HepG2 (cell line): ENCODE data around the gene DUS1L. TPM values are rescaled to one million over a fixed set of nuclear protein-coding genes. Genes with fewer than 3 reads are reported as not detected.

Experiments
- ADNP ChIP-seq: sonication (generic); formaldehyde crosslinking; IDR thresholded peaks from 2 replicates; pipeline ENCODE4 v1.4.0; 2020; ENCODE audit warnings: missing genetic modification reagents
- AGO2 ChIP-seq: fragments of 200-400 bp; formaldehyde crosslinking; optimal IDR thresholded peaks from 2 replicates; pipeline ENCODE3; 2017; ENCODE audit warnings: mild to moderate bottlenecking, low read depth, low read length, moderate library complexity
- ATRX ChIP-seq: sonication (generic); formaldehyde crosslinking; IDR thresholded peaks from 2 replicates; pipeline ENCODE4 v1.4.0; 2020; ENCODE audit warnings: missing genetic modification reagents, borderline replicate concordance
- CENPT ChIP-seq: sonication (generic); formaldehyde crosslinking; IDR thresholded peaks from 2 replicates; pipeline ENCODE4 v1.8.0; 2022; ENCODE audit warnings: low read depth, mild to moderate bottlenecking, moderate library complexity, missing genetic modification reagents
- CHD2 ChIP-seq: IDR thresholded peaks from 2 replicates; pipeline ENCODE4 v1.6.1; 2011; ENCODE audit warnings: low read depth, low read length, improper control_type of control experiment
- EP300 ChIP-seq, 3 experiments: sonication (generic) in 1 of 3; formaldehyde crosslinking in 1 of 3; IDR thresholded peaks; 2 replicates each; pipeline versions ENCODE4 v1.5.1 to v1.6.1; 2011 to 2020; ENCODE audit warnings: low read depth in 2 of 3, low read length in 2 of 3, borderline replicate concordance in 1 of 3, improper control_type of control experiment in 1 of 3, mild to moderate bottlenecking in 1 of 3, missing genetic modification reagents in 1 of 3, moderate library complexity in 1 of 3
- FIP1L1 ChIP-seq: fragments of 200-400 bp; formaldehyde crosslinking; IDR thresholded peaks from 2 replicates; pipeline ENCODE4 v1.6.1; 2018; ENCODE audit warnings: low read depth, mild to moderate bottlenecking, low read length, moderate library complexity, borderline replicate concordance; ENCODE audit not compliant: insufficient read depth
- FOXK1 ChIP-seq: sonication (generic); formaldehyde crosslinking; IDR thresholded peaks from 2 replicates; pipeline ENCODE4 v1.4.0; 2020; ENCODE audit warnings: low read depth, missing genetic modification reagents, borderline replicate concordance
- IKZF1 ChIP-seq: fragments of 450-650 bp; IDR thresholded peaks from 2 replicates; pipeline ENCODE4 v1.7.1; 2016
- IKZF5 ChIP-seq: IDR thresholded peaks from 2 replicates; pipeline ENCODE4 v1.6.1; 2018; ENCODE audit warnings: missing genetic modification reagents, mild to moderate bottlenecking, missing compliant biosample characterization
- IRF2 ChIP-seq: IDR thresholded peaks from 2 replicates; pipeline ENCODE4 v1.6.1; 2018; ENCODE audit warnings: missing genetic modification reagents, missing compliant biosample characterization
- KDM6A ChIP-seq: IDR thresholded peaks from 2 replicates; pipeline ENCODE4 v1.6.1; 2016; ENCODE audit warnings: low read depth
- KLF9 ChIP-seq: IDR thresholded peaks from 2 replicates; pipeline ENCODE4 v1.6.1; 2016; ENCODE audit warnings: low read depth
- MAX ChIP-seq: IDR thresholded peaks from 2 replicates; pipeline ENCODE4 v1.6.1; 2012; ENCODE audit warnings: inconsistent platforms
- MIXL1 ChIP-seq: IDR thresholded peaks from 2 replicates; pipeline ENCODE4 v1.6.1; 2016
- MTA3 ChIP-seq: sonication (generic); formaldehyde crosslinking; IDR thresholded peaks from 2 replicates; pipeline ENCODE4 v1.4.0; 2020; ENCODE audit warnings: missing genetic modification reagents
- NAIF1 ChIP-seq: sonication (generic); formaldehyde crosslinking; IDR thresholded peaks from 2 replicates; pipeline ENCODE4 v1.5.0; 2020; ENCODE audit warnings: mild to moderate bottlenecking, missing genetic modification reagents, borderline replicate concordance
- NFYC ChIP-seq: IDR thresholded peaks from 2 replicates; pipeline ENCODE4 v1.6.1; 2016; ENCODE audit warnings: missing genetic modification reagents, missing compliant biosample characterization
- NR2C2 ChIP-seq: sonication (generic); formaldehyde crosslinking; IDR thresholded peaks from 2 replicates; pipeline ENCODE4 v1.4.0; 2020; ENCODE audit warnings: missing genetic modification reagents, mild to moderate bottlenecking, moderate library complexity, borderline replicate concordance
- PBX3 ChIP-seq: sonication (generic); formaldehyde crosslinking; IDR thresholded peaks from 2 replicates; pipeline ENCODE4 v1.8.1; 2023; ENCODE audit warnings: missing genetic modification reagents, inconsistent platforms, borderline replicate concordance
- POGK ChIP-seq: sonication (generic); formaldehyde crosslinking; conservative IDR thresholded peaks from 2 replicates; pipeline ENCODE4 v1.8.0; 2022; ENCODE audit warnings: mild to moderate bottlenecking, moderate library complexity, missing genetic modification reagents
- PTBP1 ChIP-seq: fragments of 200-400 bp; formaldehyde crosslinking; IDR thresholded peaks from 2 replicates; pipeline ENCODE4 v1.6.1; 2018; ENCODE audit warnings: low read length, low read depth; ENCODE audit not compliant: poor library complexity, severe bottlenecking
- SATB2 ChIP-seq: sonication (generic); formaldehyde crosslinking; IDR thresholded peaks from 2 replicates; pipeline ENCODE4 v1.5.0; 2020; ENCODE audit warnings: missing genetic modification reagents
- TSC22D2 ChIP-seq: sonication (generic); formaldehyde crosslinking; IDR thresholded peaks from 2 replicates; pipeline ENCODE4 v1.5.1; 2020; ENCODE audit warnings: missing genetic modification reagents, mild to moderate bottlenecking, borderline replicate concordance
- ZNF362 ChIP-seq: sonication (generic); formaldehyde crosslinking; IDR thresholded peaks from 2 replicates; pipeline ENCODE4 v1.4.0; 2020; ENCODE audit warnings: missing genetic modification reagents, mild to moderate bottlenecking, borderline replicate concordance
- ZNF446 ChIP-seq: sonication (generic); formaldehyde crosslinking; IDR thresholded peaks from 2 replicates; pipeline ENCODE4 v1.5.0; 2020; ENCODE audit warnings: mild to moderate bottlenecking, missing genetic modification reagents
- ZNF75D ChIP-seq: sonication (generic); formaldehyde crosslinking; IDR thresholded peaks from 2 replicates; pipeline ENCODE4 v1.8.1; 2023; ENCODE audit warnings: missing genetic modification reagents, mild to moderate bottlenecking, borderline replicate concordance
- polyA plus RNA-seq, 8 experiments: library from polyadenylated mRNA; depleted of rRNA in 3 of 8; stranded (reverse) in 7 of 8; unstranded in 1 of 8; fragments of >200 nt; fragmentation: Illumina TruSeq in 4 of 8; extraction: Trizol in 4 of 8; gene quantifications; 2 replicates each; pipeline versions ENCODE4 v1.2.1 to v1.2.3, GENCODE V29; 2011 to 2016; ENCODE audit warnings: low read depth in 4 of 8, missing spikeins in 1 of 8, mixed read lengths in 1 of 8; ENCODE audit not compliant: insufficient read depth in 1 of 8
- total RNA-seq, 5 experiments: library from RNA; depleted of rRNA; stranded (reverse); fragments of >200 nt; fragmentation: Illumina TruSeq; extraction: Trizol; gene quantifications; 2 replicates each; pipeline ENCODE4 v1.2.3, GENCODE V29; 2016; ENCODE audit warnings: low read depth in 1 of 5

DUS1L gene
- total and polyA plus RNA-seq, 2 of the 13 experiments (the other 11 are each of a cell fraction or from before 2014, with no cell fraction given): 81.0 to 109 TPM

- TF ChIP-seq IKZF5 (CRISPR knock-in tag) (0 out of 2 replicates have a peak, but pooled peaks have one; percentile 8), POGK (CRISPR knock-in tag) (0 out of 2 replicates have a peak, but pooled peaks have one; percentile 28), CENPT (no peak), KDM6A (CRISPR knock-in tag) (no peak), TSC22D2 (CRISPR knock-in tag) (no peak), ZNF446 (CRISPR knock-in tag) (no peak), IRF2 (CRISPR knock-in tag) (peak; percentile 41; the same call in 1 of the 2 replicates), FIP1L1 (peak; percentile 76), MTA3 (CRISPR knock-in tag) (no peak), AGO2 (no peak), SATB2 (CRISPR knock-in tag) (no peak), PTBP1 (no peak), MAX (peak; percentile 12; the same call in 1 of the 2 replicates), KLF9 (CRISPR knock-in tag) (no peak), NR2C2 (peak; percentile 62), NFYC (CRISPR knock-in tag) (peak; percentile 93), FOXK1 (CRISPR knock-in tag) (0 out of 2 replicates have a peak, but pooled peaks have one; percentile 47), ZNF362 (no peak), ADNP (CRISPR knock-in tag) (no peak), EP300 (IDR thresholded peaks at IDR 0.05; ENCODE audit: low read depth in 2 of 2, low read length in 2 of 2) (no peak), EP300 (CRISPR knock-in tag; IDR thresholded peaks at IDR 0.05; ENCODE audit: borderline replicate concordance) (no peak), ZNF75D (CRISPR knock-in tag) (no peak), CHD2 (peak; percentile 77), NAIF1 (CRISPR knock-in tag) (no peak), IKZF1 (no peak), ATRX (CRISPR knock-in tag) (no peak), MIXL1 (CRISPR knock-in tag) (no peak), PBX3 (CRISPR knock-in tag) (no peak)
Measured at GRCh38 chr17:82022981-82023446, 42.6 kb downstream of the DUS1L start, which contains the start of gene LRRC45 (continued).
